HEK293 (cell line): ENCODE data around the gene TSTD2.

Experiments used
- CTCF ChIA-PET: fragments of 350-600 bp; formaldehyde crosslinking; extraction: SDS; loops from one replicate; lab custom pipeline; 2021; ENCODE audit warnings: antibody characterized with exemption; lab: Yijun Ruan, JAX
- POLR2A ChIA-PET: fragments of 300-600 bp; formaldehyde crosslinking; extraction: SDS; loops from one replicate; lab custom pipeline; 2020; ENCODE audit warnings: antibody characterized with exemption, inconsistent platforms; lab: Yijun Ruan, JAX
- H3K27ac ChIP-seq: fragments of 200-500 bp; sonication (Bioruptor generic); 2 replicates; pipeline ENCODE4 v1.5.1; 2014; ENCODE audit warnings: low read depth, low read length, control low read depth, inconsistent platforms; ENCODE audit errors: extremely low read depth
- H3K36me3 ChIP-seq, 2 experiments: fragments of 200-500 bp in 1 of 2; sonication (Bioruptor generic) in 1 of 2; 1 replicate in 1 of 2; 2 replicates in 1 of 2; pipeline ENCODE4 v1.5.1; 2014 to 2017; ENCODE audit warnings: inconsistent platforms in 2 of 2, low read length in 2 of 2; ENCODE audit not compliant: control insufficient read depth in 2 of 2, insufficient read depth in 1 of 2
- H3K4me1 ChIP-seq: fragments of 200-500 bp; sonication (Bioruptor generic); 2 replicates; pipeline ENCODE4 v1.5.1; 2014; ENCODE audit warnings: mild to moderate bottlenecking, low read length, inconsistent platforms; ENCODE audit not compliant: control insufficient read depth, insufficient read depth
- H3K4me3 ChIP-seq: 2 replicates; pipeline ENCODE4 v1.5.1; 2011; ENCODE audit warnings: low read depth, mild to moderate bottlenecking, control low read depth, low read length, moderate library complexity
- H3K9me3 ChIP-seq: fragments of 200-500 bp; sonication (Bioruptor generic); 2 replicates; pipeline ENCODE4 v1.5.1; 2014; ENCODE audit warnings: low read depth, low read length, inconsistent platforms; ENCODE audit not compliant: control insufficient read depth, insufficient read depth
- GLIS2 ChIP-seq: fragments of 450-650 bp; formaldehyde crosslinking; IDR thresholded peaks from 2 replicates; pipeline ENCODE4 v1.5.1; 2016; ENCODE audit warnings: missing biosample characterization, missing genetic modification characterization
- KLF16 ChIP-seq: fragments of 450-650 bp; formaldehyde crosslinking; IDR thresholded peaks from 2 replicates; pipeline ENCODE4 v1.5.1; 2017; ENCODE audit warnings: missing biosample characterization, missing genetic modification characterization
- RBAK ChIP-seq: fragments of 450-650 bp; formaldehyde crosslinking; IDR thresholded peaks from 2 replicates; pipeline ENCODE4 v1.5.1; 2016; ENCODE audit warnings: missing biosample characterization, missing genetic modification characterization
- ZBTB7A ChIP-seq: fragments of 450-650 bp; formaldehyde crosslinking; IDR thresholded peaks from 2 replicates; pipeline ENCODE4 v1.5.1; 2016; ENCODE audit warnings: low read depth, missing biosample characterization, missing genetic modification characterization
- ZNF121 ChIP-seq: fragments of 450-650 bp; formaldehyde crosslinking; IDR thresholded peaks from 2 replicates; pipeline ENCODE4 v1.5.1; 2016; ENCODE audit warnings: missing biosample characterization, missing genetic modification characterization
- ZNF169 ChIP-seq: fragments of 450-650 bp; formaldehyde crosslinking; IDR thresholded peaks from 2 replicates; pipeline ENCODE4 v1.5.1; 2016; ENCODE audit warnings: missing biosample characterization, missing genetic modification characterization
- ZNF175 ChIP-seq: fragments of 450-650 bp; formaldehyde crosslinking; IDR thresholded peaks from 2 replicates; pipeline ENCODE4 v1.5.1; 2016; ENCODE audit warnings: missing biosample characterization, missing genetic modification characterization
- ZNF211 ChIP-seq: fragments of 450-650 bp; formaldehyde crosslinking; IDR thresholded peaks from 2 replicates; pipeline ENCODE4 v1.5.1; 2016; ENCODE audit warnings: low read depth, missing biosample characterization, missing genetic modification characterization
- ZNF214 ChIP-seq: fragments of 450-650 bp; formaldehyde crosslinking; IDR thresholded peaks from 2 replicates; pipeline ENCODE4 v1.5.1; 2017; ENCODE audit warnings: missing biosample characterization, mild to moderate bottlenecking, missing genetic modification characterization, borderline replicate concordance
- ZNF292 ChIP-seq: fragments of 450-650 bp; formaldehyde crosslinking; IDR thresholded peaks from 2 replicates; pipeline ENCODE4 v1.5.1; 2016; ENCODE audit warnings: low read depth, missing biosample characterization, missing genetic modification characterization, borderline replicate concordance
- ZNF544 ChIP-seq: fragments of 450-650 bp; formaldehyde crosslinking; IDR thresholded peaks from 2 replicates; pipeline ENCODE4 v1.5.0; 2017; ENCODE audit warnings: missing biosample characterization, missing genetic modification characterization
- ZNF549 ChIP-seq: fragments of 450-650 bp; IDR thresholded peaks from 2 replicates; pipeline ENCODE4 v1.5.1; 2018; ENCODE audit warnings: missing biosample characterization, missing genetic modification characterization, mild to moderate bottlenecking, inconsistent platforms, moderate library complexity
- ZNF558 ChIP-seq: fragments of 450-650 bp; formaldehyde crosslinking; IDR thresholded peaks from 2 replicates; pipeline ENCODE4 v1.5.1; 2016; ENCODE audit warnings: missing biosample characterization, missing genetic modification characterization
- ZNF561 ChIP-seq: fragments of 450-650 bp; IDR thresholded peaks from 2 replicates; pipeline ENCODE4 v1.5.1; 2018; ENCODE audit warnings: missing biosample characterization, missing genetic modification characterization, borderline replicate concordance
- ZNF571 ChIP-seq: fragments of 450-650 bp; formaldehyde crosslinking; IDR thresholded peaks from 2 replicates; pipeline ENCODE4 v1.5.0; 2017; ENCODE audit warnings: missing biosample characterization, missing genetic modification characterization
- ZNF626 ChIP-seq: fragments of 450-650 bp; sonication (Bioruptor Pico); formaldehyde crosslinking; IDR thresholded peaks from 2 replicates; pipeline ENCODE4 v1.5.1; 2018; ENCODE audit warnings: missing biosample characterization, missing genetic modification characterization, inconsistent platforms
- ZNF660 ChIP-seq: fragments of 450-650 bp; IDR thresholded peaks from 2 replicates; pipeline ENCODE4 v1.5.1; 2018; ENCODE audit warnings: missing biosample characterization, mild to moderate bottlenecking, missing genetic modification characterization
- ZNF677 ChIP-seq: fragments of 450-650 bp; IDR thresholded peaks from 2 replicates; pipeline ENCODE4 v1.5.0; 2018; ENCODE audit warnings: missing biosample characterization, mild to moderate bottlenecking, missing genetic modification characterization, moderate library complexity
- ZSCAN5A ChIP-seq: fragments of 450-650 bp; formaldehyde crosslinking; IDR thresholded peaks from 2 replicates; pipeline ENCODE4 v1.5.1; 2016; ENCODE audit warnings: missing biosample characterization, missing genetic modification characterization
- TF ChIP-seq, protein P1 (sequence below): fragments of 450-650 bp; formaldehyde crosslinking; IDR thresholded peaks from 2 replicates; pipeline ENCODE4; 2016; ENCODE audit warnings: missing biosample characterization, missing genetic modification characterization

Gene TSTD2

GRCh38 chr9:97553141-97553540 is 80.0 kb downstream of the TSTD2 start:
- Histone ChIP-seq H3K27ac (no peak overlapping the region), H3K4me3 (no peak overlapping the region), H3K9me3 (no peaks in the 10 kb centered on the region), H3K4me1 (0 out of 2 replicates have a peak, but pooled peaks cover 2% of the 10 kb centered on the region), H3K36me3 (peaks cover 0 to 34% of the 10 kb centered on the region in 2 experiments; a peak in 1 of 3 replicates)
- CTCF ChIA-PET: interaction anchor here (1.4 kb wide), 1 partner anchor 9 kb away, joined by 3 read pairs; no protein-coding TSS in a partner anchor
- TF ChIP-seq ZNF660 (tag by site-specific recombination): no peak
- no peak for TF ChIP-seq ZNF175
- TF ChIP-seq, protein P1, sequence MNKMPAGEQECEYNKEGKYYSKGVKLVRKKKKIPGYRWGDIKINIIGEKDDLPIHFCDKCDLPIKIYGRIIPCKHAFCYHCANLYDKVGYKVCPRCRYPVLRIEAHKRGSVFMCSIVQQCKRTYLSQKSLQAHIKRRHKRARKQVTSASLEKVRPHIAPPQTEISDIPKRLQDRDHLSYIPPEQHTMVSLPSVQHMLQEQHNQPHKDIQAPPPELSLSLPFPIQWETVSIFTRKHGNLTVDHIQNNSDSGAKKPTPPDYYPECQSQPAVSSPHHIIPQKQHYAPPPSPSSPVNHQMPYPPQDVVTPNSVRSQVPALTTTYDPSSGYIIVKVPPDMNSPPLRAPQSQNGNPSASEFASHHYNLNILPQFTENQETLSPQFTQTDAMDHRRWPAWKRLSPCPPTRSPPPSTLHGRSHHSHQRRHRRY (tag by site-specific recombination): no peak
- TF ChIP-seq ZNF121 (tag by site-specific recombination): no peak
- TF ChIP-seq ZNF549: no peak
- TF ChIP-seq ZNF558 (tag by site-specific recombination): no peak
- TF ChIP-seq ZNF214 (tag by site-specific recombination): no peak
- TF ChIP-seq, all 188 proteins: peak for 0
- POLR2A ChIA-PET: no interaction called here

GRCh38 chr9:97551308-97551707 is 81.9 kb downstream of the TSTD2 start:
- POLR2A ChIA-PET: no interaction called here
- TF ChIP-seq ZNF660 (tag by site-specific recombination): no peak
- no peak for TF ChIP-seq ZNF571 (tag by site-specific recombination)
- TF ChIP-seq GLIS2: no peak
- TF ChIP-seq RBAK (tag by site-specific recombination): no peak
- TF ChIP-seq ZBTB7A (tag by site-specific recombination): no peak
- TF ChIP-seq ZNF544 (tag by site-specific recombination): no peak
- Histone ChIP-seq H3K4me1 (0 out of 2 replicates have a peak, but pooled peaks cover 2% of the 10 kb centered on the region), H3K4me3 (no peak overlapping the region), H3K36me3 (peaks cover 0 to 42% of the 10 kb centered on the region in 2 experiments; a peak in 1 of 3 replicates), H3K9me3 (no peaks in the 10 kb centered on the region), H3K27ac (no peak overlapping the region)
- CTCF ChIA-PET: no interaction called here

DNA sequence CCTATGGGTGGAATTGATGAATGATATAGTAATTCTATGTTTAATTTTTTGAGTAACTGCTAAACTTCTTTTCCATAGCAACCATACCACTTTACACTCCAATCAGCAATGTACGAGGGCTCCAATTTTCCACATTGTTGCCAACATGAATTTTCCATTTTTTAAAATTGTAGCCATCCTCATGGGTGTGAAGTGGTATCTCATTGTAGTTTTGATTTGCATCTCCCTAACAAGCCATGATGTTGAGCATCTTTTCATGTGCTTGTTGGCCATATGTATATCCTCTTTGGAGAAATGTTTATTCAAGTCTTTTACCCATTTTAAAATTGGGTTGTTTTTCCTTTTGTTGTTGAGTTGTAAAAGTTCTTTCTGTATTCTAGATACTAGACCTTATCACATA is 82.8 kb downstream of the TSTD2 start:
- H3K4me1 ChIP-seq: 0 out of 2 replicates have a peak, but pooled peaks cover 2% of the 10 kb centered on the region
- no peak overlapping the region for H3K4me3 ChIP-seq
- CTCF ChIA-PET: no interaction called here
- TF ChIP-seq ZNF561 (tag by site-specific recombination) (no peak), KLF16 (tag by site-specific recombination) (no peak), ZNF677 (tag by site-specific recombination) (no peak), ZNF626 (tag by site-specific recombination) (no peak), ZNF292 (tag by site-specific recombination) (no peak), ZNF169 (tag by site-specific recombination) (no peak), ZNF121 (tag by site-specific recombination) (no peak), ZSCAN5A (tag by site-specific recombination) (no peak), ZNF175 (no peak), ZNF211 (tag by site-specific recombination) (no peak)
- TF ChIP-seq, all 188 proteins: peak for 0
- H3K27ac ChIP-seq: no peak overlapping the region
- POLR2A ChIA-PET: no interaction called here
- no peaks in the 10 kb centered on the region for H3K9me3 ChIP-seq
- peaks cover 0 to 45% of the 10 kb centered on the region in 2 experiments; a peak in 1 of 3 replicates for H3K36me3 ChIP-seq
